DOHH2 (cell line): ENCODE measurements around the gene RPL32.

Source experiments
- CTCF ChIP-seq: fragments of 200-600 bp; sonication (generic); IDR thresholded peaks from one replicate; pipeline ENCODE4 v1.5.1; 2014; ENCODE audit warnings: antibody characterized with exemption, mild to moderate bottlenecking, low read depth, low read length; ENCODE audit not compliant: poor library complexity, severe bottlenecking
- EZH2phosphoT487 ChIP-seq: fragments of 200-600 bp; sonication (generic); IDR thresholded peaks from 2 replicates; pipeline ENCODE4 v1.6.1; 2017; ENCODE audit warnings: borderline replicate concordance, mild to moderate bottlenecking, antibody characterized with exemption, low read length, moderate library complexity, mixed read lengths

DNA sequence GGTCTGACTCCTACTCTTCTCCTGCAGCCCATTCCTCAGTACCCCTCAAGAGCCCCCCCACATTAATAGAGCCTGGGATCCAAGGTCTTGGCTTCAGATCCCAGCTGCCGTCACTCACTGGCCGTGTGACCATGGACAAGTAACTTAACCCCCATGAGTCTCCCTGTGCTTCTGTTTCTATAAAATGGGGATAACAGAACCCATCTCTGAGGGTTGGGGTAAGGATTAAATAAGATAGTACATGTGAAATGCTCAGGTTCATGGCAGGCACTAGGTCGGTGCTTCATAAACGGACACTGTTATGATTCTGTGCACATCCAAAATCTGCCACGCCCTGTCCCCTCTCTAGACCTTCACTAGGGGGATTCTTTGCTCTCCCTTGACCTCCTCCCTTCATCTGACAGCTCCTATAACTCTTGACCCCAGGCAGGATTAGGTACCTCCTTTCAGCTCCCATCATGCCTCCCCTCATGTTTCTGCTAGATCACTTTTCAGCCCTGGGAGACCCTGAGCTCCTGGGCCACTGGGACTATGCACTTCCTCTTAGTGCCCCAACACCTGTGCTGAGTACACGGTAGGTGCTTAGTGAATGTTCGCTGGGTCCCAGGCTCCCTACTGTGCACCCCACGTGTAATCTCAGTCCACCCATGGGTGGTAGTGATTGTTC, 43.3 kb downstream of the RPL32 start:
- TF ChIP-seq CTCF, result no peak
- no peak for TF ChIP-seq EZH2phosphoT487
